ENCODE measurements around the gene ISG20L2. TPM values are rescaled to one million over a fixed set of nuclear protein-coding genes. Genes with fewer than 3 reads are reported as not detected.

The ISG20L2 gene
- total RNA-seq, 1 donor = 21.0 TPM

DNA sequence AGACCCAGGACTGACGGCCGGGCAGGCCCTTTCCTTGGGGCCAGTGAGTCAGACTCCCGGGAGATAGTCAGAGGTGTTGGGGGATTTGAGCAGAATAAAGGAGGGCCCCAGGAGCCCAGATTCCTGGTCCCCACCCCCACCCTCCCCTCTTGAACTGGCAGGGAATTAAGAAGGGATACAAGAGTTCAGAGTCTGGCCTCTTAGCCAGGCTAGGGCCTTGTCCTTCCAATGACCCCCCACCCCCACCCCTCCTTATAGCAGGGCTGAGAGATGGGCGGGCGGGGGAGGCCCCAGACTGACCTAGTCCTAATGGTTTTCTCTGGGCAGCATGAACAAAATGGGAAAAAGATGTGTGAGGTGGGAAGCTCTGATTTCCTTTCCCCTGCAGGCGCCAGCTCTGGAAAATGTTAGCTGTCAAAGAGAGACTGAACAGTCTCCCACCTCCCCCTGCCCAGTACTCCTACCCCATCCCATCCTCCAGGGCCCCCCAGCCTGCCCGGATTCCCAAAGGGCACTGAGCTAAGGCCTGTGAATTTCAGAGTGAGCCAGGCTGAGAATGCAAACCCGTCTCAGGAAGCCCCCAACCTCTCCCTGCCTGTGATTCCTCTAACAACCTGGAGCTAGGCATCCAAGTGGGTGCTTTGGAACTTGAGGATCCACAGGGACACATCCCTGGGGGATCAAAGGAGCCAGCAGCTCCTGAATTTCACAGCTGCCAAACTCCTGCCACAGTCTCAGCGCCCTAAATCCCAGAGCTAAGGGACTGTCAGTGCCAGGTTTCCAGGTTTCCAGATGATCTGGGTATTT lies 17.4 kb downstream of the ISG20L2 start:
- no peak overlapping the region for H3K4me2 ChIP-seq (ENCODE audit: insufficient read depth, low read length)
- no peaks in the 10 kb centered on the region for H3K79me2 ChIP-seq (ENCODE audit: insufficient read depth, low read length)
- H3K27me3 ChIP-seq (ENCODE audit: insufficient read depth, low read length) = no peaks in the 10 kb centered on the region
- H3K36me3 ChIP-seq (ENCODE audit: insufficient read depth, low read length) = no peaks in the 10 kb centered on the region
- no peak overlapping the region for H3K4me3 ChIP-seq (ENCODE audit: insufficient read depth, low read length)
- TF ChIP-seq, protein P1, sequence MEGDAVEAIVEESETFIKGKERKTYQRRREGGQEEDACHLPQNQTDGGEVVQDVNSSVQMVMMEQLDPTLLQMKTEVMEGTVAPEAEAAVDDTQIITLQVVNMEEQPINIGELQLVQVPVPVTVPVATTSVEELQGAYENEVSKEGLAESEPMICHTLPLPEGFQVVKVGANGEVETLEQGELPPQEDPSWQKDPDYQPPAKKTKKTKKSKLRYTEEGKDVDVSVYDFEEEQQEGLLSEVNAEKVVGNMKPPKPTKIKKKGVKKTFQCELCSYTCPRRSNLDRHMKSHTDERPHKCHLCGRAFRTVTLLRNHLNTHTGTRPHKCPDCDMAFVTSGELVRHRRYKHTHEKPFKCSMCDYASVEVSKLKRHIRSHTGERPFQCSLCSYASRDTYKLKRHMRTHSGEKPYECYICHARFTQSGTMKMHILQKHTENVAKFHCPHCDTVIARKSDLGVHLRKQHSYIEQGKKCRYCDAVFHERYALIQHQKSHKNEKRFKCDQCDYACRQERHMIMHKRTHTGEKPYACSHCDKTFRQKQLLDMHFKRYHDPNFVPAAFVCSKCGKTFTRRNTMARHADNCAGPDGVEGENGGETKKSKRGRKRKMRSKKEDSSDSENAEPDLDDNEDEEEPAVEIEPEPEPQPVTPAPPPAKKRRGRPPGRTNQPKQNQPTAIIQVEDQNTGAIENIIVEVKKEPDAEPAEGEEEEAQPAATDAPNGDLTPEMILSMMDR (IDR thresholded peaks at IDR 0.05; ENCODE audit: extremely low read depth, low read depth, low read length) = no peak
- H3K27ac ChIP-seq (ENCODE audit: low read depth, low read length) = no peak overlapping the region
- DNase-seq (ENCODE audit: insufficient read length, low spot score, missing footprints) = no peak
- no peak overlapping the region for H2AFZ ChIP-seq (ENCODE audit: low read length)
- no peaks in the 10 kb centered on the region for H4K20me1 ChIP-seq (ENCODE audit: insufficient read depth, low read length)
- peaks cover 56% of the 10 kb centered on the region for H3K4me1 ChIP-seq (ENCODE audit: insufficient read depth, low read length)
- no peaks in the 10 kb centered on the region for H3K9me3 ChIP-seq (ENCODE audit: low read depth, low read length)

DNA sequence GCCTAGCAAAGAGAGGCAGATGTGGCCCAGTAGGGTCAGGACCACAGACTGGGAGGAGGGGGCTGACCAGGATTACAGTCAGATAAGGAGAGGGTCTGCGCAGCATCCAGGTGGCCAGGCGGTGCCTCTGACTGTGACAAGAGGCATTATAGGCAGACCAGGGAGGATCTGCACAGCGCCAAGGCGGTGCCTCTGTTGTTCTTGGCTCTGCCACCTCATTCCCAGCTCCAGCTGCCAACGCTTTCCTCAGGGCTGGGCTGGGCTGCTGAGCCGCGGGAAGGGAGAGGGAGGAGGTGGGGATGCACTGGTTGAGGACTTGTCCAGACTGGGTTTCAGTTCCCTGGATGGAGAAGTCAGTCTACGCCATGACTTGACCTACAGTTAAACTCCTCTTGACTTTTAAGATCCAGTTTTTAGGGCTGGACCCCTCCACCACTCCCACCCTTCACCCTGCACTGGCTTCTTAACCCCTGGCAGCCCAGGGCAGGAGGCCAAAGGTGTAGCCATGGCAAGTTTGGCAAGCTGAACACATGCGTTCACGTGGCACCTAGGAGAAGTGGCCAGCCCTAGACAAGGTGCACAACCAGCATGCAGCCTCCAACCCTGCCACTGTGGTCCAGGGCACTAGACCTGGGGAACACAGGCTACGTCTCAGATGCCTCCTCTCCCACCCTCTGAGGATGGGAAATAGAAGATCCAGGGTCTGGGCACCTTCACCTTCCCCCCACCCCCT lies 18.6 kb downstream of the ISG20L2 start:
- TF ChIP-seq, protein P1 (IDR thresholded peaks at IDR 0.05; ENCODE audit: extremely low read depth, low read depth, low read length) = no peak
- Histone ChIP-seq H4K20me1 (ENCODE audit: insufficient read depth, low read length) (no peaks in the 10 kb centered on the region), H2AFZ (ENCODE audit: low read length) (no peak overlapping the region), H3K4me2 (ENCODE audit: insufficient read depth, low read length) (peak overlapping the region; percentile 35), H3K27me3 (ENCODE audit: insufficient read depth, low read length) (no peaks in the 10 kb centered on the region), H3K27ac (ENCODE audit: low read depth, low read length) (no peak overlapping the region), H3K36me3 (ENCODE audit: insufficient read depth, low read length) (no peaks in the 10 kb centered on the region), H3K79me2 (ENCODE audit: insufficient read depth, low read length) (no peaks in the 10 kb centered on the region), H3K4me3 (ENCODE audit: insufficient read depth, low read length) (no peak overlapping the region), H3K9me3 (ENCODE audit: low read depth, low read length) (no peaks in the 10 kb centered on the region), H3K4me1 (ENCODE audit: insufficient read depth, low read length) (peaks cover 68% of the 10 kb centered on the region)
- peak; percentile 97 for DNase-seq (ENCODE audit: insufficient read length, low spot score, missing footprints)

DNA sequence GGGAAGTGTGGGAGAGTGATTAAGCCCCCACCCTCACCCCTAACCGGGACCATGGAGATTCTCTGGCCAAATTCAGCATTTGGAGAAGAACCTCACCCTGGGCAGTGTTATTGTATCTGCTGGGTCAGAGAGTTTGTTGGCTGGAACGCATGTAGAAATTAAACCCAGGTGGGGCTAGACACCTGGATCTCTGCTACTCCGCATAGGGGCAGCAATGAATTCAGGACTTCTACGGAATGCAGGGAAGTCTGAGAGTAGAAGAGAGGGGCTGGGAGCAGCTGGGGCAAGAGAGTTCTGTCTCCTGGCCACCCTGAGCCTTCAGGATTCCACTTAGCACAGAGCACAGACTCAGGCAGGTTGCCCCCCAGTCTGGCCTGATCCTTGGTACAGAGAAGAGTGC lies 19.5 kb downstream of the ISG20L2 start:
- Histone ChIP-seq H3K27ac (ENCODE audit: low read depth, low read length) (no peak overlapping the region), H3K4me1 (ENCODE audit: insufficient read depth, low read length) (peaks cover 74% of the 10 kb centered on the region), H3K27me3 (ENCODE audit: insufficient read depth, low read length) (no peaks in the 10 kb centered on the region), H3K4me3 (ENCODE audit: insufficient read depth, low read length) (no peak overlapping the region), H2AFZ (ENCODE audit: low read length) (no peak overlapping the region), H3K36me3 (ENCODE audit: insufficient read depth, low read length) (no peaks in the 10 kb centered on the region), H4K20me1 (ENCODE audit: insufficient read depth, low read length) (no peaks in the 10 kb centered on the region), H3K4me2 (ENCODE audit: insufficient read depth, low read length) (no peak overlapping the region), H3K79me2 (ENCODE audit: insufficient read depth, low read length) (no peaks in the 10 kb centered on the region), H3K9me3 (ENCODE audit: low read depth, low read length) (no peaks in the 10 kb centered on the region)
- no peak for DNase-seq (ENCODE audit: insufficient read length, low spot score, missing footprints)
- TF ChIP-seq, protein P1 (IDR thresholded peaks at IDR 0.05; ENCODE audit: extremely low read depth, low read depth, low read length) = no peak

DNA sequence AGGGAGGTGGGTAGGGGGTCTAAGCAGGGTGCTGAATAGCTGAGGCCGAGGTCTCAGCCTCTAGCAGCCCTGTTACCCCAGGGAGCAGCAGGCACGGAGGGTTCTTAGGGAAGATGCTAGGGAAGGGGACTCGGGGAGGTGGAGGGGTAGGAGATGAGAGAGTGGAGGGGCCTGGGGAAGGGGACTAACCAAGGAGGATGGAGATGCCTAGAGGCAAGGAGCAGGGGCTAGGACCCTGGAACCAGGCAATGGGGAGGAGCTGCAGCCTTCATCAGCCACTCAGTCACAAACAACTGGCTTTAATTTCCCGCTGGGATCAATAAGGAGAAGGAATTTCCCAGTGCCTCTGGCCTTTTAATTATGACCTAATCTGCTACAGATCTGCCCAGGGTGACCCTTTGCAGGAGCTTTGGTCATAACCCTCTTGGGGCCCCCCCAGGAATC lies 20.3 kb downstream of the ISG20L2 start:
- Histone ChIP-seq H4K20me1 (ENCODE audit: insufficient read depth, low read length) (no peaks in the 10 kb centered on the region), H3K4me2 (ENCODE audit: insufficient read depth, low read length) (peak overlapping the region; percentile 23), H3K27me3 (ENCODE audit: insufficient read depth, low read length) (no peaks in the 10 kb centered on the region), H3K27ac (ENCODE audit: low read depth, low read length) (no peak overlapping the region), H3K4me1 (ENCODE audit: insufficient read depth, low read length) (peaks cover 69% of the 10 kb centered on the region), H3K79me2 (ENCODE audit: insufficient read depth, low read length) (no peaks in the 10 kb centered on the region), H3K36me3 (ENCODE audit: insufficient read depth, low read length) (no peaks in the 10 kb centered on the region), H3K4me3 (ENCODE audit: insufficient read depth, low read length) (no peak overlapping the region), H3K9me3 (ENCODE audit: low read depth, low read length) (no peaks in the 10 kb centered on the region), H2AFZ (ENCODE audit: low read length) (no peak overlapping the region)
- no peak for DNase-seq (ENCODE audit: insufficient read length, low spot score, missing footprints)
- TF ChIP-seq, protein P1 (IDR thresholded peaks at IDR 0.05; ENCODE audit: extremely low read depth, low read depth, low read length) = no peak
